ENCODE data around the gene YEATS2.
"Not testable (repeated sequence)": the region's sequence is repeated elsewhere in the genome, so short reads cannot be mapped to it uniquely, and the experiment has no call there.

YEATS2 gene

DNA sequence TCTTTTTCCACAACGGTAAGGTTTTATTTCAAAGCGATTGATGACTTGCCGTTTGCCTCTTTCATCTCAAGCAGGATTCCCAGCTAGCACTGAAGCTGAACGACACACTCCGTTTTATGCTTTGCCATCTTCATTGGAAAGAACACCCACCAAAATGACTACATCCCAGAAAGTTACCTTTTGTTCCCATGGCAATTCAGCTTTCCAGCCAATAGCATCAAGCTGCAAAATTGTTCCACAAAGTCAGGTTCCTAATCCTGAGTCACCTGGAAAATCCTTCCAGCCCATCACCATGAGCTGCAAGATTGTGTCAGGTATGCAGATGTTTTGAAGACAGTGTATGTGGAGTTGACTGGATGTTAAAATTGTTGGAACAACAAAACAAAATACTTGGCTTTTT lies 56.5 kb downstream of the YEATS2 start:
- no peaks in the 10 kb centered on the region for H3K9me3 ChIP-seq (ENCODE audit: insufficient read depth, low read depth, low read length)
- 96% methylated on average over 5 of the region's 5 CpGs for WGBS
- no peaks in the 10 kb centered on the region for H3K27me3 ChIP-seq (ENCODE audit: insufficient read depth, low read length)
- H3K9ac ChIP-seq (ENCODE audit: low read depth, low read length), result no peak overlapping the region
- H3K4me3 ChIP-seq (ENCODE audit: low read length), result no peak overlapping the region
- H3K4me1 ChIP-seq (ENCODE audit: insufficient read depth, low read length), result peaks cover 6% of the 10 kb centered on the region; the same call in 1 of the 2 replicates
- no peak overlapping the region for H3K27ac ChIP-seq (ENCODE audit: low read depth, low read length)
- peaks cover 92% of the 10 kb centered on the region for H3K36me3 ChIP-seq (ENCODE audit: insufficient read depth, low read length)

GRCh38 chr3:183762304-183762703 lies 64.7 kb downstream of the YEATS2 start:
- Histone ChIP-seq H3K9me3 (ENCODE audit: insufficient read depth, low read depth, low read length) (no peaks in the 10 kb centered on the region), H3K36me3 (ENCODE audit: insufficient read depth, low read length) (peaks cover 84% of the 10 kb centered on the region), H3K9ac (ENCODE audit: low read depth, low read length) (no peak overlapping the region), H3K4me1 (ENCODE audit: insufficient read depth, low read length) (no peaks in the 10 kb centered on the region), H3K4me3 (ENCODE audit: low read length) (no peak overlapping the region), H3K27ac (ENCODE audit: low read depth, low read length) (no peak overlapping the region), H3K27me3 (ENCODE audit: insufficient read depth, low read length) (no peaks in the 10 kb centered on the region)
- 96% methylated on average over 6 of the region's 6 CpGs for WGBS

DNA sequence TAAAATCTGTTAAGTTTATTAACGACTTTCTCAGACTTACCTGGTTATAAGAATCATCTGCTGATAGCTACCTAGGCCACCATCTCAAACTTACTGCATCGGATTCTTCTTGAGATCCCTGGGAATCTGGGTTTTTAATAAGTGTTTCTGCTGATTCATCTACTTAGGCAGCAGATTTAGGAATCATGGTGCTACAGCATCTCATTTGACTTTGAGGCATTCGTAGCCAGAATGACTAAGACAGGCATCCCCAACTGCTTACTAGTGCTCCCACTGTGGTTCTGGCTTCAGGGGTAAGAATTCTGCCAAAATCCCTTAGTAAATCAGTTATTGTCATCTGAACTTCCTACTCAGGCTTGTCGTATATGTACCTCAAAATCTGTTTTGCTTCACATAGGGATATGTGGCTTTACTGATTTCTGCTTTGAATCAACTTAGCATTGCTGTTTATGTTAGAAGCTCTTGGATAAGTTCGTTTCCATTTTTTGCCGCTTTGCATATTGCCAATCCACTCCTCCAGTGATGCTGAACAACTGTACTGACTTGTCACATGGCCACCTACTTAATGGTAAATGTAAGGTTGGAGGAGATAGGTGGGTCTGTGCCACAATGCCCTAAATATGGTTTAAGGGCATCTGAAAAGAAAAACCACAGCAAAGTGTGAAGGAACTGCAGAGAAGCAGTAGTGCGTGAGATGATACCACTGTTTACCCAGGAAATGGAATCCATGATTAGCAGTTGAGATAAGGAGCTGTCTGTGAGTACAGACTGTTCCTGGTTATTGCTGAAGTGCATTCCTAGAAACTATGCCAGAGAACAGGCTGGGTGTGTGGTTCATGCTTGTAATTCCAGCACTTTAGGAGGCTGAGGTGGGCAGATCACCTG lies 67.5 kb downstream of the YEATS2 start:
- H3K9me3 ChIP-seq (ENCODE audit: insufficient read depth, low read depth, low read length), result no peaks in the 10 kb centered on the region
- peaks cover 79% of the 10 kb centered on the region for H3K36me3 ChIP-seq (ENCODE audit: insufficient read depth, low read length)
- no peaks in the 10 kb centered on the region for H3K27me3 ChIP-seq (ENCODE audit: insufficient read depth, low read length)
- 96% methylated on average over 7 of the region's 7 CpGs for WGBS
- no peak overlapping the region for H3K4me3 ChIP-seq (ENCODE audit: low read length)
- no peaks in the 10 kb centered on the region for H3K4me1 ChIP-seq (ENCODE audit: insufficient read depth, low read length)
- no peak overlapping the region for H3K9ac ChIP-seq (ENCODE audit: low read depth, low read length)
- no peak overlapping the region for H3K27ac ChIP-seq (ENCODE audit: low read depth, low read length)

- Histone ChIP-seq H3K4me1 (ENCODE audit: insufficient read depth, low read length) (no peaks in the 10 kb centered on the region), H3K9ac (ENCODE audit: low read depth, low read length) (no peak overlapping the region), H3K36me3 (ENCODE audit: insufficient read depth, low read length) (peaks cover 77% of the 10 kb centered on the region), H3K9me3 (ENCODE audit: insufficient read depth, low read depth, low read length) (no peaks in the 10 kb centered on the region), H3K27ac (ENCODE audit: low read depth, low read length) (no peak overlapping the region), H3K27me3 (ENCODE audit: insufficient read depth, low read length) (no peaks in the 10 kb centered on the region), H3K4me3 (ENCODE audit: low read length) (no peak overlapping the region)
These were observed 68.5 kb downstream of the YEATS2 start for GRCh38 chr3:183766107-183766506.

- Histone ChIP-seq H3K9me3 (ENCODE audit: insufficient read depth, low read depth, low read length) (no peaks in the 10 kb centered on the region), H3K9ac (ENCODE audit: low read depth, low read length) (no peak overlapping the region), H3K4me3 (ENCODE audit: low read length) (no peak overlapping the region), H3K27ac (ENCODE audit: low read depth, low read length) (no peak overlapping the region), H3K27me3 (ENCODE audit: insufficient read depth, low read length) (no peaks in the 10 kb centered on the region), H3K36me3 (ENCODE audit: insufficient read depth, low read length) (peaks cover 74% of the 10 kb centered on the region), H3K4me1 (ENCODE audit: insufficient read depth, low read length) (no peaks in the 10 kb centered on the region)
- WGBS, result 80% methylated on average over 9 of the region's 9 CpGs
These were observed 69.4 kb downstream of the YEATS2 start for GRCh38 chr3:183766745-183767606.

DNA sequence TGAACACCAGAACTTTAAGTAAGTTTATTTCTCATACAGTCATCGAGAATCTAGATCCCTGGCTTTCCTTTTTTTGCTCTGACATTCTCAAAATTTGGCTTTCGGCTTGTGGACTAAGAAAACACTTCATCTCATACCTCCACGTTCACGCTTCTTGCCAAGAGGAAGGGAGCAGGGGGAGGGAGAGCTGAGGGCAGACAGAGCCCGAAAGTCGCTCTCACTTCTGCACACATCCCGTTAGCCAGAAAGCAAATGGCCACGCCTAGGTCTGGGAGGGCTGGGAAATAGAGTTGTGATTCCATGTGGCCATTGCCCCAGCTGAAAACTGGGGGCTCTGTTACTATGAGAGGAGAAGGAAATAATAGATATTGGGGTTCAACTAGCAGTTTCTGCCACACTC lies 70.5 kb downstream of the YEATS2 start:
- Histone ChIP-seq H3K9ac (ENCODE audit: low read depth, low read length) (no peak overlapping the region), H3K9me3 (ENCODE audit: insufficient read depth, low read depth, low read length) (no peaks in the 10 kb centered on the region), H3K36me3 (ENCODE audit: insufficient read depth, low read length) (peaks cover 77% of the 10 kb centered on the region), H3K4me1 (ENCODE audit: insufficient read depth, low read length) (no peaks in the 10 kb centered on the region), H3K27me3 (ENCODE audit: insufficient read depth, low read length) (no peaks in the 10 kb centered on the region), H3K4me3 (ENCODE audit: low read length) (no peak overlapping the region), H3K27ac (ENCODE audit: low read depth, low read length) (no peak overlapping the region)
- WGBS, result 96% methylated on average over 8 of the region's 8 CpGs

DNA sequence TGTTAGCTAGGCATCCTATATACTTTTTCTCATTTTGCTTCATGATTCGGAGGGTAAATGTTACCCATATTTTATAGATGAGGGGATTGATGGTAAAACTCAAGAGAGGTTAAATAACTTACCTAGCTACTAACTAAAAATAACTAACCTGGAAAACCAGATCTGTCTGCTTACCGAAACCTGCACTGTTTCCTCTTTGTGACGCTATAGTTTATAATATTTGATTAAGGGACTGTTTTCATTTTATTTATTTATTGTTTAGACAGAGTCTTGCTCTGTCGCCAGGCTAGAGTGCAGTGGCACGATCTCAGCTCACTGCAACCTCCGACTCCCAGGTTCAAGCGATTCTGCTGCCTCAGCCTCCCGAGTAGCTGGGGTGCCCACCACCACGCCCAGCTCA lies 71.9 kb downstream of the YEATS2 start:
- Histone ChIP-seq H3K36me3 (ENCODE audit: insufficient read depth, low read length) (peaks cover 78% of the 10 kb centered on the region), H3K27me3 (ENCODE audit: insufficient read depth, low read length) (no peaks in the 10 kb centered on the region), H3K4me3 (ENCODE audit: low read length) (no peak overlapping the region), H3K4me1 (ENCODE audit: insufficient read depth, low read length) (no peaks in the 10 kb centered on the region), H3K27ac (ENCODE audit: low read depth, low read length) (no peak overlapping the region), H3K9ac (ENCODE audit: low read depth, low read length) (no peak overlapping the region), H3K9me3 (ENCODE audit: insufficient read depth, low read depth, low read length) (no peaks in the 10 kb centered on the region)
- WGBS, result 97% methylated on average over 8 of the region's 9 CpGs

GRCh38 chr3:183774631-183775030 lies 77.0 kb downstream of the YEATS2 start:
- Histone ChIP-seq H3K9me3 (ENCODE audit: insufficient read depth, low read depth, low read length) (no peaks in the 10 kb centered on the region), H3K9ac (ENCODE audit: low read depth, low read length) (no peak overlapping the region), H3K4me3 (ENCODE audit: low read length) (no peak overlapping the region), H3K4me1 (ENCODE audit: insufficient read depth, low read length) (no peaks in the 10 kb centered on the region), H3K27ac (ENCODE audit: low read depth, low read length) (no peak overlapping the region), H3K27me3 (ENCODE audit: insufficient read depth, low read length) (no peaks in the 10 kb centered on the region), H3K36me3 (ENCODE audit: insufficient read depth, low read length) (peaks cover 89% of the 10 kb centered on the region)
- WGBS, result 93% methylated on average over 3 of the region's 3 CpGs

- H3K9me3 ChIP-seq (ENCODE audit: insufficient read depth, low read depth, low read length), result no peaks in the 10 kb centered on the region
- H3K4me1 ChIP-seq (ENCODE audit: insufficient read depth, low read length), result no peaks in the 10 kb centered on the region
- 95% methylated on average over 5 of the region's 5 CpGs for WGBS
- no peak overlapping the region for H3K4me3 ChIP-seq (ENCODE audit: low read length)
- H3K27ac ChIP-seq (ENCODE audit: low read depth, low read length), result no peak overlapping the region
- H3K9ac ChIP-seq (ENCODE audit: low read depth, low read length), result no peak overlapping the region
- H3K36me3 ChIP-seq (ENCODE audit: insufficient read depth, low read length), result peaks cover 94% of the 10 kb centered on the region
- no peaks in the 10 kb centered on the region for H3K27me3 ChIP-seq (ENCODE audit: insufficient read depth, low read length)
These were observed 78.2 kb downstream of the YEATS2 start for GRCh38 chr3:183775781-183776180.

- not testable (repeated sequence) for H3K27me3 ChIP-seq (ENCODE audit: insufficient read depth, low read length); H3K27ac ChIP-seq (ENCODE audit: low read depth, low read length); H3K4me1 ChIP-seq (ENCODE audit: insufficient read depth, low read length); H3K9ac ChIP-seq (ENCODE audit: low read depth, low read length); H3K4me3 ChIP-seq (ENCODE audit: low read length); H3K9me3 ChIP-seq (ENCODE audit: insufficient read depth, low read depth, low read length)
- peaks cover 96% of the 10 kb centered on the region for H3K36me3 ChIP-seq (ENCODE audit: insufficient read depth, low read length)
- WGBS, result 96% methylated on average over 5 of the region's 5 CpGs
These were observed 78.9 kb downstream of the YEATS2 start for GRCh38 chr3:183776451-183776850.

- no peaks in the 10 kb centered on the region for H3K27me3 ChIP-seq (ENCODE audit: insufficient read depth, low read length)
- H3K36me3 ChIP-seq (ENCODE audit: insufficient read depth, low read length), result peaks cover 96% of the 10 kb centered on the region
- H3K4me3 ChIP-seq (ENCODE audit: low read length), result no peak overlapping the region
- no peaks in the 10 kb centered on the region for H3K4me1 ChIP-seq (ENCODE audit: insufficient read depth, low read length)
- no peak overlapping the region for H3K27ac ChIP-seq (ENCODE audit: low read depth, low read length)
- WGBS, result over 99% methylated on average over 4 of the region's 4 CpGs
- no peak overlapping the region for H3K9ac ChIP-seq (ENCODE audit: low read depth, low read length)
- H3K9me3 ChIP-seq (ENCODE audit: insufficient read depth, low read depth, low read length), result no peaks in the 10 kb centered on the region
These were observed 79.5 kb downstream of the YEATS2 start for GRCh38 chr3:183777016-183777618.

All from HUES64 (cell line).